Stomach (tissue), 9 donors: Measurements from ENCODE around the gene METTL25. TPM values are rescaled to one million over a fixed set of nuclear protein-coding genes. Genes with fewer than 3 reads are reported as not detected.

ENCODE experiments used
- DNase-seq, 2 donors: peaks; one replicate each; pipeline versions ENCODE4 v3.0.0 to v3.0.0-alpha.2; 2013 to 2019
- H3K27ac ChIP-seq, 5 donors: fragments of 200-600 bp in 4 of 5; sonication (generic) in 4 of 5; one replicate each; pipeline ENCODE4 v1.5.1; 2013 to 2019; ENCODE audit warnings: mild to moderate bottlenecking in 1 of 5, moderate library complexity in 1 of 5
- H3K27me3 ChIP-seq, 3 donors: fragments of 200-600 bp; sonication (generic); one replicate each; pipeline ENCODE4 v1.5.1; 2017 to 2019; ENCODE audit warnings: mixed run types in 1 of 3
- H3K36me3 ChIP-seq, 4 donors: fragments of 200-600 bp; sonication (generic); 1 replicate in 3 of 4; 2 replicates in 1 of 4; pipeline ENCODE4 v1.5.1; 2016 to 2019
- H3K4me1 ChIP-seq, 4 donors: fragments of 200-600 bp; sonication (generic); one replicate each; pipeline ENCODE4 v1.5.1; 2016 to 2019
- H3K4me3 ChIP-seq, 4 donors: fragments of 200-600 bp; sonication (generic) in 3 of 4; one replicate each; pipeline ENCODE4 v1.5.1; 2016 to 2019; ENCODE audit warnings: mild to moderate bottlenecking in 1 of 4
- H3K9me3 ChIP-seq, 4 donors: fragments of 200-600 bp; sonication (generic); one replicate each; pipeline ENCODE4 v1.5.1; 2016 to 2019
- CTCF ChIP-seq, 7 experiments: fragments of 450-650 bp in 4 of 7; fragments of 200-600 bp in 3 of 7; sonication (generic) in 3 of 7; IDR thresholded peaks; one replicate each; pipeline ENCODE4 v1.5.1; 2016 to 2019; ENCODE audit warnings: antibody characterized with exemption in 7 of 7, control low read depth in 2 of 7, mild to moderate bottlenecking in 1 of 7
- EP300 ChIP-seq: sonication (generic); formaldehyde crosslinking; IDR thresholded peaks from one replicate; pipeline ENCODE4 v1.6.1; 2017; ENCODE audit warnings: antibody characterized with exemption
- POLR2A ChIP-seq, 4 donors: fragments of 450-650 bp; IDR thresholded peaks; one replicate each; pipeline ENCODE4 v1.6.1; 2016; ENCODE audit warnings: antibody characterized with exemption in 4 of 4, control low read depth in 2 of 4, mild to moderate bottlenecking in 1 of 4, moderate library complexity in 1 of 4
- POLR2AphosphoS5 ChIP-seq, 3 donors: sonication (generic); formaldehyde crosslinking; IDR thresholded peaks; one replicate each; pipeline ENCODE4 v1.6.1; 2016; ENCODE audit warnings: antibody characterized with exemption in 3 of 3
- WGBS, 5 donors: extraction: QIAGEN DNeasy Blood & Tissue Kit in 3 of 5; methylation state at CpG; one replicate each; pipeline versions ENCODE4 v1.1.5 to v1.1.7; 2013 to 2018; 5-methylcytosine and 5-hydroxymethylcytosine counted together
- intact Hi-C: fragments of 100-400 bp; cut with DNase I; formaldehyde crosslinking; loops from one replicate; pipeline ENCODE4 v1.15.1; 2023; ENCODE audit warnings: low total_unique reads
- polyA plus RNA-seq, 3 donors: library from polyadenylated mRNA; stranded (reverse); fragments of 200-250 nt; gene quantifications; one replicate each; pipeline ENCODE4 v1.2.3, GENCODE V29; 2013
- total RNA-seq, 5 donors: library from RNA; depleted of rRNA; stranded (reverse); fragments of >200 nt; gene quantifications; one replicate each; pipeline versions ENCODE4 v1.1.0 to v1.2.3, GENCODE V29; 2014 to 2016
- donor health status: healthy with polysubstance abuse.
- donor health status: Bipolar disorder and iron deficiency.
- donor health status: healthy.

Gene METTL25
- total and polyA plus RNA-seq, 8 donors: 3.5 to 26.4 (median 10.1) TPM

GRCh38 chr12:82479511-82479910 lies 121.2 kb downstream of the METTL25 start:
- no peak for DNase-seq
- no peak overlapping the region for H3K4me3 ChIP-seq
- no peak overlapping the region for H3K27ac ChIP-seq
- no peaks in the 10 kb centered on the region for H3K27me3 ChIP-seq
- TF ChIP-seq POLR2AphosphoS5 (IDR thresholded peaks at IDR 0.05): no peak
- H3K9me3 ChIP-seq: peaks cover 0 to 9% (median 3%) of the 10 kb centered on the region in 4 donors
- 16 to 48% (median 36%) methylated on average over 1 of the region's 1 CpG for WGBS, 5 donors
- peaks cover 0 to 14% (median 5%) of the 10 kb centered on the region in 4 donors for H3K36me3 ChIP-seq
- no peaks in the 10 kb centered on the region for H3K4me1 ChIP-seq
- intact Hi-C loops: no loop called here

GRCh38 chr12:82480606-82481005 lies 122.3 kb downstream of the METTL25 start:
- Histone ChIP-seq H3K36me3 (peaks cover 0 to 12% (median 2%) of the 10 kb centered on the region in 4 donors), H3K4me1 (no peaks in the 10 kb centered on the region), H3K4me3 (no peak overlapping the region), H3K27me3 (no peaks in the 10 kb centered on the region), H3K27ac (no peak overlapping the region), H3K9me3 (peaks cover 0 to 11% (median 6%) of the 10 kb centered on the region in 4 donors)
- no peak for DNase-seq
- TF ChIP-seq CTCF (IDR thresholded peaks at IDR 0.05): no peak
- TF ChIP-seq POLR2A (IDR thresholded peaks at IDR 0.05): no peak
- WGBS, 5 donors: 86 to 92% (median 90%) methylated on average over 3 of the region's 3 CpGs
- intact Hi-C loops: no loop called here

- Histone ChIP-seq H3K27me3 (no peaks in the 10 kb centered on the region), H3K4me3 (no peak overlapping the region), H3K9me3 (peaks cover 0 to 11% (median 6%) of the 10 kb centered on the region in 4 donors), H3K36me3 (peaks cover 0 to 8% (median 0%) of the 10 kb centered on the region in 4 donors), H3K4me1 (no peaks in the 10 kb centered on the region), H3K27ac (no peak overlapping the region)
- WGBS, 5 donors: 71 to 82% (median 76%) methylated on average over 2 of the region's 2 CpGs
- DNase-seq: no peak
- TF ChIP-seq POLR2A (IDR thresholded peaks at IDR 0.05) (no peak), CTCF (IDR thresholded peaks at IDR 0.05) (no peak), POLR2AphosphoS5 (IDR thresholded peaks at IDR 0.05) (no peak), EP300 (no peak)
- intact Hi-C loops: no loop called here
Observed at GRCh38 chr12:82481954-82482353, 123.6 kb downstream of the METTL25 start.

GRCh38 chr12:82486524-82487235 lies 128.4 kb downstream of the METTL25 start:
- Histone ChIP-seq H3K27ac (no peak overlapping the region), H3K27me3 (no peaks in the 10 kb centered on the region), H3K4me3 (no peak overlapping the region), H3K9me3 (peaks cover 0 to 11% (median 6%) of the 10 kb centered on the region in 4 donors), H3K36me3 (no peaks in the 10 kb centered on the region), H3K4me1 (no peaks in the 10 kb centered on the region)
- no peak for TF ChIP-seq CTCF (IDR thresholded peaks at IDR 0.05)
- TF ChIP-seq EP300: no peak
- WGBS, 5 donors: 78 to 87% (median 82%) methylated on average over 2 of the region's 2 CpGs
- DNase-seq: no peak
- intact Hi-C loops: no loop called here

- Histone ChIP-seq H3K36me3 (no peaks in the 10 kb centered on the region), H3K27ac (no peak overlapping the region), H3K27me3 (no peaks in the 10 kb centered on the region), H3K9me3 (no peaks in the 10 kb centered on the region), H3K4me3 (no peak overlapping the region), H3K4me1 (no peaks in the 10 kb centered on the region)
- DNase-seq: no peak
- TF ChIP-seq POLR2A (IDR thresholded peaks at IDR 0.05) (no peak), POLR2AphosphoS5 (IDR thresholded peaks at IDR 0.05) (no peak), EP300 (no peak)
- 67 to 77% (median 72%) methylated on average over 4 of the region's 4 CpGs for WGBS, 5 donors
- intact Hi-C loops: no loop called here
Observed at GRCh38 chr12:82504409-82504808, 146.1 kb downstream of the METTL25 start.
